Activated CD4-positive, alpha-beta T cell treated with anti-CD3 and anti-CD28 coated beads, Interleukin-10, Interleukin-2, amounts not matched to agents 100 ng/mL and 50 ng/mL, durations not matched to agents 16 hours and 8 hours (primary cell): ENCODE measurements around the gene CEP78.
"Not testable (repeated sequence)": the region's sequence is repeated elsewhere in the genome, so short reads cannot be mapped to it uniquely, and the experiment has no call there.

Experiments
- DNase-seq: peaks from one replicate; pipeline ENCODE4 v3.0.0-alpha.2; 2020

CEP78 gene

DNA sequence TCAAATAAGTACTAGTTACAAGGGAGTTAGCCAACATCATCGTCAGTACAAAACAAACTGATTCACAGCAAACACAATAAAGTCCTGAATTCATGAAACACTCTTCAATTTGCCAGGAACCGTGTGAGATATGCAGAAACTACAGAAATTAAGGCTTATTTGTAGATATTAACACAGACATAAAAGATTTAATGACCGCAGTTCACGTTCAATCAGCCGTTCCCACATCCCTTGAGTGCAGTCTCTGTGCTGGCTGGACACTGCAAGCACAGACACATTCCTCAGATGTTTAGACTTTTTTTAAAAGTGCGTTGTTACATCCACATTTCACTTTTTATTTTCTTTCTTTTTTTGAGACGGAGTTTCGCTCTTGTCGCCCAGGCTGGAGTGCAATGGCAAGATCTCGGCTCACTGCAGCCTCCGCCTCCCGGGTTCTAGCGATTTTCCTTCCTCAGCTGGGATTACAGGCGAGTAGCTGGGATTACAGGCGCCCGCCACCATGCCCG lies 566 bp upstream of the CEP78 start:
- no peak for DNase-seq

DNA sequence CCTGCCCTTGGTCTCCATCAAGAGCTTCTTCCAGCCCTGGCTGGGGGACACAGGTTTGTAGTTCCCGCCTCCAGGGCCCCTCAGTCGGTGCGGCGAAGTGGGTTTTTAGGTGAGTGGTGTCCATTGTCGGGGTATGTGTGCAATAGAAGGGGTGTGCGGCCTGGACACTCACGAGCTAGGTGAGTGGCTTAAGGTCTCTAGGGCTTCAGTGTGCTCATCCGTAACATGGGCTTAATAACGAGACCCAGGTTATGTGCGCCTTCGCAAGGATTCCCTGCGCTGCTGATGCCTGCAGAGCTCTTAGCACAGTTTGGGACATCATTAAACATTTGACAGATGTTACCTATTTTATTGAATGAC lies 656 bp downstream of the CEP78 start:
- DNase-seq: no peak

DNA sequence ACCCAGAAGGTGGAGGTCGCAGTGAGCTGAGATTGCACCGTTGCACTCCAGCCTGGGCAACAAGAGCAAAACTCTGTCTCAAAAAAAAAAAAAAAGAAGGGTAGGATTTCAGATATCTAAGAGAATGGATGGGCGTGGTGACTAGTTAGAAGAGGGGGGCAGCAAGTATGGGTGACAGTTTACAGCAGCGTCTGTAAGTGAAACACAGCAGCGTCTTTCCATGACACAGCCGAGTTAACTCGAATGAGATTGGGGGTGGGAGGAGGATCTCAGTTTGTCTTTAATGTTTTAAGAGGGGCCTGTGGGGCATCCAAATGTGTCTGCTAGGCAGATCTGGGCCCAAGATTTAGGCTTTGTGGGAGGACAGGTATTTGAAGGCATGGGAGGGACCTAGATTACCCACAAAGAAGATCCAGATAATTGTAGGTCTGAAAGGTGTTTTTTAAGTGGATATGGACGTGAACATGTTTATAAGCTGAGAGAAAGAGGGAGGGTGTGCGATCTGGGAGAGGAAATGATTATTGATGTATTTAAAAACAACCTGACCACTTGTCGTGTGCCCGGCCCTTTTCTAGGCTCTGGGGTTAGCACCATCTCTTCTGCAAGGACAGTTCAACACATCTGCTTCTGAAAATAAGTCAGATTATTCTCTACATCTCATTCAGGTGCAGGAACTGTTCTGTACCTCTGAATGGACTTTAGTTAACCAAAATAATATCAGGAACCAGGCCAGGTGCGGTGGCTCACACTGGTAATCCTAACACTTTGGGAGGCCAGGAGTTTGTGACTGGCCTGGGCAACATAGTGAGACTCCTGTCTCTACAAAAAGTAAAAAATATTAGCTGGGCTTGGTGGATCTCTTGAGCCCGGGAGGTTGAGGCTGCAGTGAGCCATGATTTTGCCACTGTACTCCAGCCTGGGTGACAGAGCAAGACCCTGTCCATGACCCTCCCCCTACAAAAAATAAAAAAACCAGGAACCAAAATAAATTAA lies 2.5 kb downstream of the CEP78 start:
- no peak for DNase-seq

DNA sequence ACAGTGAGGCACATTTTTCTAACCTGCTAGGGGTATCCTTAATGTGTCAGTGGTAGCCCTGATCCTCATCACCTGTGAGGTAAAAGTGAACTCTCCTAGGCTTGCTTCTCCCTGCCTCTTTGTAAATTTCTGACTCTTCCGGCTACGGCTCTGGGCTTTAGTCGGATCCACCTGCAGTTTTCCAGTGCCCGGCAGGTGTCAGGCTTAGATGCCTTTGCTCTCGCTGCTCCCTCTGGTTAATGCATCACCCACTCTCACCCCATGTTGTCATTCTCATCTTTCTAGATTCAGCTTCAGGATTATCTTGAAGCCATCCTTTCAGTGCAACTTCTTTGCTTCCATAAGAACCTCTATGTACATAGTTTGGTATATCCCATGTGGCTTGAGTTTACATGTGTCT lies 3.6 kb downstream of the CEP78 start:
- DNase-seq: no peak

DNA sequence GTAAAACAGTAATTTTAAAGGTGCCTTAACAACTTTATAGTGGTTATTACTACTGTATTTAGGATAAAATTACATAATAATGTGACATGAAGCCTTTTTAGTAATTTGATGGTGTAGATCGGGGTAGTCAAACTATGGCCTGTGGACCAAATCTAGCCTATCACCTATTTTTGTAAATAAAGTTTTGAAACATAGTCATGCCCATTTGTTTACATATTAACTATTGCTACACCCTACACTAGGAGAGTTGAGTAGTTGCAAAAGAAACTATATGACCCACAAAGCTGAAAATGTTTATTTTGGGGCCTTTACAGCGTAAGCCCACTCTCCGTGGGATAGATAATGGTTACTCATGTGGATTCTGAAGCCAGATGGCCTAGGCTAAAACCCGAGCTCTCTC lies 6.2 kb downstream of the CEP78 start:
- DNase-seq: no peak

DNA sequence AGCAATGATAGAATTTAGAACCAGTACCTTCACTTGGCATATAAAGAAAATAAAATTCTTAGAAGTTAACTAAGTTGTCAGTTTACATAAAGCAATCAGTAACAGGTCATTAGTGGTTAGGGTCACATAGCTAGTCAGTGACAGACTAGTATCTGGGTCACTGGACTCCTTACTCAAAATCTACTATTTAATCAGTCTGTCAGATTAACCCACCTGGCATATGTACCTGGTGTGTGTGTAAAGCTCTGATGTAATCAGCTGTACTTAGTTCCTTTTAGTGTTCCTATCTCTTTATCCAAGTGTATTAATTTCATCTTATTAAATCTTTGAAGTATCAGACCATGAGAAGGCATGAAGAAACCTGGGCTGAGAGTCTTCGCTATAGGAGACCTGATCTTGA lies 7.3 kb downstream of the CEP78 start:
- DNase-seq: no peak

DNA sequence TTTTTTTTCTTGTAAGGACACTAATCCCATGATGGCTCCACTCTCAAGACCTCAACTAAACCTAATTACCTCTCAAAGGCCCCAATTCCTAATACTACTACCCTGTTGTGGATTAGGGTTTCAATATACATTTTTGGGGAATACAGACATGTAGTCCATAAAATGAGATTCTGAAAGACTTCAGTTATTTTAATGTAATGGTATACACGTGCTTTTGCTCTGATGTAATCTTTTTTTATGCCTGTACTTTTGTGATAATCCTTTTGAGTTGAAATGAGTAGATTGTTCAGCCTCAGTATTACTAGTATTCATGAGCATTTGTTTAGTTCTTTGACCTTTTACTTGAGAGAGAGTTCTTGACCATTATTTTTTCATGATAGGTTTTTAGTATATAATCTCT lies 9.5 kb downstream of the CEP78 start:
- DNase-seq: no peak

DNA sequence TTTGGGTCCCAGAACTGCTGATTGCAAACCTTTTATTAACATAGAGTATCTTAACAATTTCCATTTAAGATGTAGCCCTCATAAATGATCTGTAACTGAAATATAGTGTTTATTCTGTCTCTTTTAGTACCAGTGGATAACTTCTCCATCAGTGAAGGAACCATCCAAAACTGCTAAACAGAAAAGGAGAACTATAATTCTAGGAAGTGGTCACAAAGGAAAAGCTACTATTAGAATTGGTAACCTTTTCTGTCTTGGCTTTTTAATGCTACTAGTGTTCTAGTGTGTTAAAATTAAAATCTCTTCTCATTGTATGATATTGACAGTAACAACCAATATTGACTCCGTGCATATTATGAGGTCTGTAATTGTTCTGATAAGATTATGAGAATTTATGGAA lies 12.8 kb downstream of the CEP78 start:
- DNase-seq: no peak

DNA sequence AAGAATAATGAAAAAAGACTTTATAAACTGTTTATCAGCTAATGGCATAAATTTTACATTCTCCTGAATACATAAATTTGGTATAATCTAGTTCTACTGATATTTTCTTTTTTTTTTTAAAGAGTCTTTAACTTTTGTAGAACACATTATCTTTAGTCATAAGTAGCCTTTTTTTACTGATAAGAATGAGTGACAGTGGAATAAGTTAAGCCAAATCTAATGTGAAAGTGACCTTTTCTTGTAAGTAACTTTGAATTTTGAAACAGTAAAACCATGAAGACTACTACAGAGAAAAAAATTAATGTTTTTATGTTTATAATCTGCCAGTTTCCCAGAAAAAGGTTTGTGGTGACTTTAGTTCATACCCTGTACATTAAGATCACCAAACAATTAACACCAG lies 13.7 kb downstream of the CEP78 start:
- DNase-seq: no peak

DNA sequence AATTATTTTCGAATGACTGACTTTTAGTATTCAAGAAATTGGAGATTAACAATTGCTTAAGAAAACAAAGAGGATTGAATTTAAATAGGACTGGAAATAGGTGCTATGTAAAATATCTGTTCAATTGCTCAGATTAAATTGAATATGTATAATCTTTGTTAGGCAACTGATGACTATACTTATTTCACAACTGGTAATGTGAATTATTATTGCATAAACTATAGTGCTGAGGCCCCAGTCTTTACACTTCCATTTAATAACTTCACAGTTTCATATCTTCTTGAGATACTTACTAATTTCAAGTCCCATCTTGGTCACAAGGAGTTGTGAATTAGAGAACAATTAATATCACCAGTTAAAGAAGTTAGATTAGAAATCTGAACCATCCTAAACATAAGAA lies 16.7 kb downstream of the CEP78 start:
- DNase-seq: no peak

DNA sequence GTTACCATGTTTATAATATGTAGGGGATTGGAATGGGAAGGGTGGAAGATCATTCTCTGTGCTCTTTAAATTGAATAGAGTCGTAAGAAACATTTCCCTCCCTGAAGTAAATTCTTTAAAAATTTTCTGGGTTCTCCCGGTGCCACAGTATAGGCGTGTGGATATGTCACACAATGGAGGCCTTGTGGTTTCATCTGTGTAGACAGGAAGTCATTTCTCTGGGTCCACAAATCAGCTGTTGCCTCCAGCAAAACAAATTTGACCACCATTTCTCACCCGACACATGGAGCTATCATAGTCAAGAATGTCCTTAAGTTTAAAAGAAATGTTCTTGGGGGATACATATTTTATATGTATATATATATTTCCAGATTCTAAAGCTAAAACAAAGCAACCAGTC lies 17.4 kb downstream of the CEP78 start:
- DNase-seq: no peak

DNA sequence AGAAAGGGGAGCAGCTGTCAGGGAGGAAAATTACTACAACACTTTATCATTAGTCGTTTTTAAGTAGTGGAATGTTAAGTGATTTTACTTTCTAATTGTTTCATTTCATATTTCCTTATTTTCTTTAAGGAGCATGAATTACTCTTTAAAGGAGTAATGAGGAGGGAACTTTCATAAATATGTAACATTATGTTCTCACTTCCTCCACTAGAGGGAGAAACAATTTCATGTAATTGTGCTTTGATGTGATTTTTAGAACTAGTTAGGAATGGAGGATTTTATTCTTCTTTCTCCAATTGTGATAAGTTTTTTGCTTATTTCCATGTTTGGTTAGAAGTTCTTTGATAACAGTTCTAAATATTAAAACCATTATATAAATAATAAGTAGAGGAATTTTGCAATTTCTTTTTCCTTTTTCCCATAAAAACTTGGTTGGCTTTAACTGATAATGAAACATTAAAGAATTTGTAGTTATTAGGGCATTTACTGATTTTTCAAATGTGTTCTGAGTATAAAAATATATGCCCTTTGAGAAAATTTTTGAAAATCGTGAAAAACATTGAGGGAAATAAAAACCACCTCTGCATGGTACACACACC lies 25.6 kb downstream of the CEP78 start:
- peak; percentile 30 for DNase-seq

DNA sequence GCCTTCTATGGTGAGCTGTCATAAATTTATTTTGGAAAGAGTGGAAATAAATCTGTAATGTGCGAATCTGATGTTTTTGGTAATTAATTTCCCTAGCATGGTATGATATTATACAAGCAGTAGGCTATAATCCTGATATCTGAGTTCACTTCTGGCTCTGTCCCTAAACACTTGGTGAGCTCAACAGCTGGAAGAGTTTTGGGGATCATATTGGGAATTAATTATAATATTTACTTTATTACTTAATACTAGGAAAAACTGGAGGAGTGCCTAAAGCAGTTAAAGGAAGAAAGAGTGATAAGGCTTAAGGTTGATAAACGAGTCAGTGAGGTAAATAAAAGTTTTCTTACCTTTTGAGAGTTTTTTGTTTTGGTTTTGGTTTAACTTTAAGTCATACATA lies 26.8 kb downstream of the CEP78 start:
- DNase-seq: no peak

DNA sequence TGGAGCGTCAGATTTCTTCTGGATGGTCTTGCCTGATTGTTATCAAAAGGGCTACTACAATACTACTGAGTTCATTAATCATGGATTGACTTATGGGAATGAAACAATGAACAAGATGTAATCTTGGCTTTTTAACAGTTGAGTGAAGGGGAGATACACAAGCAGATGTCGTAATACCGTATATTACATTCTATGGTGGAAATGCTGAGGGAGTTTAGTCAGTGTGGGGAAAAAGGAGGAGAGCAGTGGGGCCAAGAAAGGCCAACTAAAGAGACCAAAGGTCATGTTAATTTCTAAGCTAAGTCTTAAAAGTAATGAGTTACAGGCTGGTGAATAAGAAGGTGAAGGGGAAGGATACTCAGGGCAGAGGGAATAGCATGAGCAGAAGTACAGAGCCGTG lies 32.0 kb downstream of the CEP78 start:
- DNase-seq: no peak

DNA sequence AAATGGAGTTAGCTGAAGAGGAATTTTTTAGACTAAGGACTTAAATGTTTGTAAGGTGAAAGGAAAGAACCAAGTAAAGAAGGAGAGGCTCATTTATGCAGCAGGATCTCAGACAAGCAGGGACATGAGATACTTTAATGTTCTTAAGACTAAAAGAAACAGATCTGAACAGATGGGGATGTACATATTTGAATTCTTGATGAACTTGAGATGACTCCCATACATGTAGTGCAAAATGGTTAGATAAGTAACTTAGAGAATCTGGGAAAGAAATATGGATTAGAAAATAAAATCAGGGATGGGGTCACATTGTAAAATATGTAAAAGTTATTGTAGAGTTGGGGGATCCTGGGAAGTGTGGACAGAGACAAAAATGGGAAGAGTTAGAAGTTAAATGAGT lies 33.9 kb downstream of the CEP78 start:
- no peak for DNase-seq

DNA sequence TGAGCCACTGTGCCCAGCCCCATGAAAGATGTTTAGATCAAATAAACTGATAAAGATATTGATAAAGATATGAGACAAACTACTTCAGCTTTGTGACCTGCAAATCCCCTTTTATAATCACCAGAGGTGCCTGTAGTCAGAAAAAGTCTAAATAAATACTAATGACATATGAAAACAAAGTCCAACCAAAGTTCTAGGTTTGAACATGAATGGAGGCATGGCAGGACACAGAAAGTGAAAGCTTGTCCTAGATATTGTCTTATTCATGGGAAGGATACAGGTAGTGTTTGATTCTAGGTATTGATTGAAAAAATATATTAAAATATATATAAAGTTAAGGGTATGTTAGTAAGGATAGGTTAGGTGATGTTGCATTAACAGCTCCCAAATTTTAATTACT lies 36.4 kb downstream of the CEP78 start:
- no peak for DNase-seq

DNA sequence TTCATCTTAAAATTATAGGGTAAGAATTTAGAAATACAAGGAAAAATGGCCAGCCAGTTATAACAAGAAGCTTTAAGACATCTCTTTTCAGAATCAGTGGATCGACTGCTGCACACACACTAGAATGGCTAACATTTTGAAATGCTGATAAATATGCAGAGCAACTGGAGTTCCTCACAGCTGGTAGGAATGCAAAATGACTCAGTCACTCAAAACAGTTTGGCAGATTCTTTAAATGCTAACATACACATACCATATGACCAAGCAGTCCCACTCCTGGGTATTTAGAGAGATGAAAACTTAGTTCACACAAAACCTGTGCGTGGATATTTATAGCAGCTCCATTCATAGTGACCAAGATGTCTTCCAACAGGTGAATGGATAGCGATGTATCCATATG lies 37.9 kb downstream of the CEP78 start:
- DNase-seq: no peak

DNA sequence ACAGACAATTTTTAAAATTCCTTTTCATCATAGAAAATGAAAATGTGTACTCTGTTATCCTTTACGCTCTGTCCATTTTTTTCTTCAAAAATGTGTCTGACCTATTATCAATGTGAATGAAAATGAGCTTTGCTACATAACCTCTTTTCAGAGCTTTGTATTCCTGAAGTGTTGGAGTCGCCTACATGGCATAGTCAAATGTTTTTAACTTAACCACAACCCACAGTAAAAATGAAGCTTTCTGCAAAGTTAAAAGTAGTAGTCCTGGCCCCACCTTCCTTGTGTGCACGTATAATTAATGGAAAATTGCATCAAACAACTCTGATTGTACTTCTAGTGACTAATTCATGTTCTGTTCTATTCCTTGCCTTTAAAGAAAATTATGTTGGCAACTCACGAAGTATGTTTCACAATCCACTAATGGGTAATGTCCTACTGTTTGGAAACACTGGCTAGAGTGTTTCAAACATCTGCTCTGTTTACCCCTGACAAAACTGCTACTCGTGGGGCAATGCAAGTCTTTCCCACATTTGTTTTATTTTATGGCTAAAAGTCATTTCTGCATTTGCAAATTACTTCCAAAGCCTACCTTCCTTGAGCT lies 42.4 kb downstream of the CEP78 start:
- DNase-seq: no peak

DNA sequence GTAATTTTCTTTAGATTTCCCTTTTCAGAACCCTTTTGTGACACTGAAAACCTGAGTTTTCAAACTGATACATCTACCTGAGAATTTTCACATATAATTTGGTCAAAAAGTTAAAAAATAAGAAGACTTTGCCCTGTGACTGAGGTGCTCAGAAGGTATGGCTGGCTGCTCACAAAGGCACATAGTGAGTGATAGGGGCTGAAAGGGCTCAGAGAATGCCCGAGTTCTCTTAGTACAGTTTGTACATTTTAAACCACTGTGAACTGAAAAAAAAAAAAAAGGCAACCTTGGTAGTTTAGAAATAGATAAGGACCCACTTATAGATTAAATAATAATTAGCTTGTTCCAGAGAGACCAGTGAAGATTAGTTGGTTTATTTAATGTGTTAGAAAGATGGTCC lies 42.9 kb downstream of the CEP78 start:
- DNase-seq: no peak

DNA sequence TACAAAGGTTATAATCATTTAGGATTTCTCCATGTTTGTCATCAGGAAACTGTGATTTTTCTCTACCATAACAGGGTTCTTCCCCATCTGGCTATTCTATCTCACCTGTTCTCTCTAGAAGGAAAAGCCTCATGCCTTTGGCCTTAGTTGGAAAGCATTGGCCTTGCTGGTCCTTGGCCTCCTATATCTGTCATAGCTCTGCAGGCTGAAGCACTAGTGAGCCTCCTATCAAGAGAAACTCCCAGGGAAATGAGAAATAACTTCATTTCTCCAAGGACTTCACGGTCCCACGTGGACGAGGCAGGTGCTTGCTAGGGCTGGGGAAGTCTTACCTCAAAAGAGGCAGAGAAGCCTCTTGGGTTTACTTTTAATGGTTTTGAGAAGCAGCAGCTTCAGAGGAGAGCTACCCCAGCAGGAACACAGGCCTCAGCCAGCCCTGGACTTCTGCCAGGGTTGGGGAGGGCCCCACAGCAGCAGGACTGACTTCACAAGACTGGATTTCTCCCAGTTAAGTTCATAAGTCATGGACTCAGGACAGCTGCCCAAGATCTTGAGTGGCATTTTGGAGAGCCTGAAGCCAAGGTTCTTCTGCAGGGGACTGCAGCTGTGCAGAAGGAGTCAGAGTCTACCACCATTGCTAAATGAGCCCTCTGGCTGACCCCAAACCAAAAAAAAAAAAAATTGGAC lies 45.2 kb downstream of the CEP78 start:
- DNase-seq: no peak

DNA sequence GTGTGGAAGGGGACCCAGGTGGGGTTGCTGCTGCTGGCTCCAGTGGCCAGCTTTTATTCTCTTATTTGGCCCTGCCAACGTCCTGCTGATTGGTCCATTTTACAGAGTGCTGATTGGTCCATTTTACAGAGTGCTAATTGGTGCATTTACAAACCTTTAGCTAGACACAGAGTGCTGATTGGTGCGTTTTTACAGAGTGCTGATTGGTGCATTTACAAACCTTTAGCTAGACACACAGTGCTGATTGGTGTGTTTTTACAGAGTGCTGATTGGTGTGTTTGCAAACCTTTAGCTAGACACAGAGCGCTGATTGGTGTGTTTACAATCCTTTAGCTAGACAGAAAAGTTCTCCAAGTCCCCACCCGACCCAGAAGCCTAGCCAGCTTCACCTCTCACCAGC lies 48.3 kb downstream of the CEP78 start:
- not testable (repeated sequence) for DNase-seq

DNA sequence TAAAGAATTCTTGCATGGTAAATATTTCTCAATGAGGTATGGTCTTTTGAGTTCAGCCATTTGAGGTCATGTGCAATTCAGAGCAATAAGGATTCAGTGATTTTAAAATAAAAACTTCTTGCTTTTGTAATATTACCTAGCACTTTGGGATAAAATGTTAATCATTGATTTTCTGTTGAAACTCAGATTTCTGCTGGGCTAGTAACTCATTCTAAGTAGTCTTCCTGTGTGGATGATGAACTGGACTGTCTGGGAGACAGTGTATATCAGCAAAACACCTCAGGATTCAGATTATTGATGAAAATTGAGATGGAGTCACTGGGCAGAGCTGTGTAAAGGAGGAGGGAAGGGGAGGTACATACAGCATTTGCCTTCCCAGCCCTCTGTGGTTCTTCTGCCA lies 50.2 kb downstream of the CEP78 start:
- DNase-seq: no peak

DNA sequence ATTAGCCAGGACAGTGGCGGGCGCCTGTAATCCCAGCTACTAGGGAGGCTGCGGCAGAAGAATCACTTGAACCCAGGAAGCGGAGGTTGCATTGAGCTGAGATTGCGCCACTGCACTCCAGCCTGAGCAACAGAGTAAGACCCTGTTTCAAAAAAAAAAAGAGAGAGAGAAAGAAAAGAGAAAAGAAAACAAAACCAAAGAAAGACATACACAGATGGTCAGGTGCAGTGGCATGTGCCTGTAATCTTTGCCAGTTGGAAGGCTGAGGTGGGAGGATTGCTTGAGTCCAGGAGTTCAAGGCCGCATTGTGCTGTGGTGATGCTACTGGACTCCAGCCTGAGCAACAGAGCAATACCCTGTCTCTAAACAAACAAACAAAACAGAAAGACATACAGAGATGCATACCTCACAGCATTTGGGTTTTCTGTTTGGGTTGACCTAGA lies 51.1 kb downstream of the CEP78 start:
- no peak for DNase-seq
